IPS DF 19.7 (cell line): ENCODE data around the gene LLGL1.

Source experiments
- DNase-seq: peaks from one replicate; pipeline ENCODE4 v3.0.0-alpha.2; 2013; ENCODE audit warnings: low read depth, low spot score

The LLGL1 gene

DNA sequence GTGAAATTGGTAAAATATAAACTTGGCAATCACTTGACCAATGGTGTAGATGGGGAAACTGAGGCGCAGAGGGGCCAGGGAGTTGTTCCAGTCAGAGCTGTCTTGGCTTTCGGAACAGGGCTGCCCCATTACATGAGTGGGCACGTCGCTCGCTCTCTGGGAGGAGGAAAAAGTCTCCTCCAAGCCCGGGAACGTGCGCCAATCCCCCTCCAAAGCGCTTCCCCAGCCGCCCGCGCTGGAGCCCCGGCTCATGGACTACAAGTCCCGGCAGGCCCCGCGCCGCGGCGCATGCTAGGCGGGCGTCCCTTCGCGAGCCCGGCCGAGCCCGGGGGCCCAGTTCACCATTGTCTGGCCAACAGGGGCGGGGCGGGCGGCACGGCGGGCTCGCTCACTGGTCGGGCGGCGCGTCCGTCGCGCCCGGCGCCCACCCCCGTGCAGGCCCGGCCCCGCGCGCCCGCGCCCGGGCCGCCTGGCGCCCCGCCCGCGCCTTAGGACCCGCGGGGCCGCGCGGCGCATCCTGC lies at the start of gene LLGL1:
TSS of gene LLGL1 (plus strand) at position 515 of the 521 bp plus-strand sequence. CDS start 48 bp downstream, outside the sequence.
- DNase-seq = no peak

DNA sequence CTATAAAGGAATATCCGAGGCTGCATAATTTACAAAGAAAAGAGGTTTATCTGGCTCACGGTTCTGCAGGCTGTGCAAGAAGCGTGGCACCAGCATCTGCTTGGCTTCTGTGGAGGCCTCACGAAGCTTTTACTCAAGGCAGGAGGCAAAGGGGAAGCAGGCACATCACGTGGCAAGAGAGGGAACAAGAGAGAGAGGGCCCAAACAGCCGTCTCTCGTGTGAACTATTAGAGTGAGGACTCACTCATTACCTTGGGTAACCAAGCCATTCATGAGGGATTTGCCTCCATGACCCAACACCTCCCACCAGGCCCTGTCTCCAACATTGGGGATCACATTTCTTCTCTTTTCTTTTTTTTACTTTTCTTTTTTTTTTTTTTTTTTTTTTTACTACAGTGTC lies 49.3 kb upstream of the LLGL1 start:
- no peak for DNase-seq

DNA sequence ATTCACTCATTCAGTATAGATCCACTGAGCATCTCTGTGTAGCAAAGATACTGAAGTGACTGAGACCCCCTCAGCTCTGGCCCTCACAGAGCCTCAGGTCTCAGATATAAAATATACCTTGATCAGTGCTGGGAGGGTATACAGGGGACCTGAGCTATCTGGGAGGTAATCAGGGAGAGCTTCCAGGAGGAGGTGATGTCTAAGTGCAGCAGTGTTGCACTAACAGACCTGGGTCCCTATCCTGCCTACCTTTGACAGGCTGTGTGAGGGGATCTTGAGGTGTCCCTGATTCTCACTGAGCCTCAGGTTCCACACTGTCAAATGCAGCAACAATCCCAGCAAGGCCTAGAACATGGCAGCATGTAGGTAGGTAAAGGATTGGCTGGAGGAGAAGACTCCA lies 48.3 kb upstream of the LLGL1 start:
- DNase-seq = no peak

DNA sequence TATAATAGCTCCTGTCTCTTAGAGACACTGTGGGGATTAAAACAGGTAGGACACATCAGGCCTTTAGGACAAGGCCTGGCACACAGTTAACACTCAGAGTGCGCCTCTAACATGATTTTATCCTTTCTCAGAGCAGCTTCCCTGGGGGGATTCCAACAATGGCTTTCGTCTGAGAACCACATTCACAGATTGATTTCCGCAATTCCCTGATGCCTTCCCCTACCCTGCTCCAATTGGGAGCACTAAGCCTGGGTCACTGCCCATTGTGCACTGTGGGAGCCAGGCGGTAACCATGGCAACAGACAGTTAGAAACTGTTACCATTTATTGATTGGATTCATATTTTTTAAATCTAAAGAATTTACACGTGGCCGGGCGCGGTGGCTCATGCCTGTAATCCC lies 47.7 kb upstream of the LLGL1 start:
- no peak for DNase-seq

DNA sequence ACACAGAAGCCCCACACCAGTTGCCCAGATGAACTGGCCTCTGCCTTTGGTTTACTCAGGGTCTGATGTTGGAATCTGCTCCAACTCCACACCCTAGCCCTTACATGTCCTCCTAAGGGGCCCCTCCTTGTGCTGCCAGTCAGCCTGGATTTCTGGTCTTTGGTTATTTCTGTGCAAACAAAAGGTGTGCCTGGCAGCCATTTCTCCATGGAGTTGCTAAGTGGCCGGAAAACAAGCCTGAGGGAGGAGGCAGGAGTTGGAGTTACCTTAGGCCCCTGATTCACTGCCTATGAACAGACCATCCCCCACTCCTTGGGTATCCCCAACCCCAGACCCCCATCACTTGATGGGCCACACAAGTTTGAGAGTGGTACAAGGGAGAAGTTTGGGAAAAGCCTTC lies 46.2 kb upstream of the LLGL1 start:
- DNase-seq = no peak

DNA sequence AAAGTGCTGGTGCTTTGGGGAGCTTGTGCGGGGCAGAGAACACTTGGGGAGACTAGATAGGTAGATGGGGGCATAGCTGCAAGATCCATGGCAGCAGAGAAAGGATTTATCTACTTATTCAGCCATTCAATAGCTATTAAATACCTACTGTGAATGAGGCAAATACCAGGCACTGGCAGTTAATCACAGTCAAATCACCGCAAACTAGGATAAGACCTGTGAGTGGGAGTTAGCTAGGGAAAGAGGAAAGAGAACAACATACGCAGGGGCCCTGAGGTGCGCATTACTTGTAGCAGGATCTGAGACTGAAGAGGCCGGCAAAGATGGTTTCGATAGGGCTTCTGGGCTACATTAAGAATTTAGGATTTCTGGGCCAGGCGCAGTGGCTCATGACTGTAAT lies 45.6 kb upstream of the LLGL1 start:
- DNase-seq = no peak

DNA sequence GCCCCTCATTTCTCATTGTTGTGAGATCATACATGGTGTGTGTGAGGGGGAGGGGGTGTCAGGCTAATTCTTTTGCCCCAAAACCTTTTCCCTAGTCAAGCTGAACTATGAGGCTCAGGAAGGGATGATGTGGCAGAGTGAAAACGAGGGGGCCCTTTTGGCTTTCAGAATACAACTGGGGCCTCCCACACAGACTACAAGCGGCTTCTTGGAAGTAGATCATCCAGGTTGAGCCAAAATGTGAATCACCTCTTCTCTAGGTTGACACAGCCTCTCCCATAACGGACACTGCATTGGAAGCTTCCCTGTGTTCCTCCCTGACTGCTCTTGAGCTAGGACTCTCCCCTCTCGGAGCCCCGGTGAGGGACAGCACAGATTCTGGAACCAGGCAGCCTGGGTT lies 44.1 kb upstream of the LLGL1 start:
- DNase-seq = no peak

DNA sequence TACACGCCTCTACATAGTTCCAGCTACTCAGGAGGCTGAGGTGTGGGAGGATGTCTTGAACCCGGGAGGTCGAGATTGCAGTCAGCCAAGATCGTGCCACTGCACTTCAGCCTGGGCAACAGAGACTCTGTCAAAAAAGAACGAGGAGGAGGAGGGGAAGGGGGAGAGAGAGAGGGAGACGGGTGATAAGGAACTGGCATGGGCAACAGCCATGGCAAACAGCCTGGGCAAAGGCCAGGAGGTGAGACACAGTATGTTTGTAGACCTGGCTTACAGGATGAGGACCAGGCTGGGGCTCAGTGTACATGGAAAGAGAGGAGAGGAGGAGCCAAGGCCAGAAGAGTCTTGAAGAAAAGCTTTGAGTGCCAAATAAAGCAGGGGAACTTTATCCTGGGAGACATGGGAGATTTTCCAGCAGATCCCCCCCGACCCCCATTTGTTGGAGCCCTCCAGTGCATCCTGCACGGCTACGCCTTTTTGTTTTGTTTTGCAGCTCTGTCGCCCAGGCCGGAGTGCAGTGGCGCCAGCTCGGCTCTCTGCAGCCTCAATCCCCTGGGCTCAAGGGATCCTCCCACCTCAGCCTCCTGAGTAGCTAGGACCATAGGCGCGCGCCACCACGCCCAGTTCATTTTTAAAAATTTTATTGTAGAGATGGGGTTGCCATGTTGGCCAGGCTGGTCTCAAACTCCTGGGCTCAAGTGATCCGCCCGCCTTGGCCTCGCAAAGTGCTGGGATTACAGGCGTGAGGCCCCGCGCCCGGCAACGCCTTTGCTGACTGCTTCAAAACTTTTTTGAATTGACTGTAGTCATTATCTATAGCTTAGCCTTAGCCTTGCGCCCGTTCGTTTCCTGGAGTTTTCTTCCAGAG lies 43.1 kb upstream of the LLGL1 start:
- DNase-seq = no peak

DNA sequence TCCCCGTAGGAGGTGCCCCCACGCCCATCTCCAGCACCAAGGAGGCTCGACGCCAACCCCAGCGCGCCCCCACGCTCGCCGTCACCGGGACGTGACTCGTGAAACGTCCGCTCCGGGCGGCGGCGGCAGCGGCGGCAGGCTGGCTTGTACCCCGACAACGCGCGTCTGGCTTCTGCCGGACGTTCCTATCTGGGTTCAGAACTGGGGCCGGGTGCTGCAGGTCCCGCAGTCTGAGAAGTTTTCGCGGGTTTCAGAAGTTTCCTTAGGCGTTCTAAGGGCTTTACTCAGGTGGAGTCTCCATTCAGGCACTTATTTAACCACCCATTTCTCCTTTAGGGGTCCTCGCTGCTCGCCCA lies 42.5 kb upstream of the LLGL1 start:
- no peak for DNase-seq

DNA sequence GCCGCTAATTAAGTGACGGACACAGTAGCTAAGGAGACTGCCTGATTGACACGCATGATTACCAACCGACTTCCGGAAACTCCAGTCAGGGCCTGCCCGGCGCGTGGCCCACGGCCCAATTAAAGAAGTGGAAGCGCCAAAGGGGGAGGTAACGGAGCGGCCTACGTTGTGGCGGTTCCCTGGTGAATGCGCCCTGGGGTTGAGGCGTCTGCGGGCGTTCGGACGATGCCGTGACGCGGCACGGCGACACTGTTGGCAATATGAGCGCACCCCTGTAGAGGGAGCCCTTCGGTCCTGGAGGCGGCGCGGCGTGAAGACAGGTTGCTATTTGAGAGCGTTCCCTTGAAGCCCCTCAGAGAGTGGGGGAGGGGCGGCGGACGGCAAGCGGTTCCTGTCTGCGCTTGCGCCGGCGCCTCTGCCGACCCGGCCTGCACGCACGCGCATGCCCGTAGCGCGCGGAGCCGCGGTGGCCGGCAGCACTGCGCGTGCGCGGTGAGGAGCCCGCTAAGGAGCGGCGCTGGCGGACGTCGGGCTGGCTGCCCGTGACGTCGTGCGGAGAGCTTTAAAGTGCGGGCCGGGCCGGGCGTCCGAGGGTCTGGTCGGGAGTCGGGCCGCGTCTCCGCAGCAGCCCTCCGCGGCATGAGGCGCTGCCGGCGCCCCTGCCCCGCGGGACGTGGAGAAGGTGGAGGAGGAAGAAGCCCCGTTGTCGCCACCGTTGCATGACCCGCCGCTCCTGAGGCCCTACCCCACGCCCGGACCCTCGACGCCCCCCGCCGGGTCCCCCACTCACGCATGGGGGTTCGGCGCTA lies 41.9 kb upstream of the LLGL1 start, which contains the start of gene ALKBH5:
TSS of gene ALKBH5 (plus strand) at position 495 of the 809 bp plus-strand sequence. CDS start 416 bp downstream, outside the sequence.
- DNase-seq = peak; percentile 99

DNA sequence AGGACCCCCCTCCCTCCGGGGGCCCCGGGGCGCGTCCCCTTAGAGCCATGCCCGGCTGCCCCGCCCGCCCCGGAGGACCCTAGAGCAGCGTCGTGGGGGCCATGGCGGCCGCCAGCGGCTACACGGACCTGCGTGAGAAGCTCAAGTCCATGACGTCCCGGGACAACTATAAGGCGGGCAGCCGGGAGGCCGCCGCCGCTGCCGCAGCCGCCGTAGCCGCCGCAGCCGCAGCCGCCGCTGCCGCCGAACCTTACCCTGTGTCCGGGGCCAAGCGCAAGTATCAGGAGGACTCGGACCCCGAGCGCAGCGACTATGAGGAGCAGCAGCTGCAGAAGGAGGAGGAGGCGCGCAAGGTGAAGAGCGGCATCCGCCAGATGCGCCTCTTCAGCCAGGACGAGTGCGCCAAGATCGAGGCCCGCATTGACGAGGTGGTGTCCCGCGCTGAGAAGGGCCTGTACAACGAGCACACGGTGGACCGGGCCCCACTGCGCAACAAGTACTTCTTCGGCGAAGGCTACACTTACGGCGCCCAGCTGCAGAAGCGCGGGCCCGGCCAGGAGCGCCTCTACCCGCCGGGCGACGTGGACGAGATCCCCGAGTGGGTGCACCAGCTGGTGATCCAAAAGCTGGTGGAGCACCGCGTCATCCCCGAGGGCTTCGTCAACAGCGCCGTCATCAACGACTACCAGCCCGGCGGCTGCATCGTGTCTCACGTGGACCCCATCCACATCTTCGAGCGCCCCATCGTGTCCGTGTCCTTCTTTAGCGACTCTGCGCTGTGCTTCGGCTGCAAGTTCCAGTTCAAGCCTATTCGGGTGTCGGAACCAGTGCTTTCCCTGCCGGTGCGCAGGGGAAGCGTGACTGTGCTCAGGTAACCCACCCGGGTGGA lies 41.0 kb upstream of the LLGL1 start:
- DNase-seq = no peak

DNA sequence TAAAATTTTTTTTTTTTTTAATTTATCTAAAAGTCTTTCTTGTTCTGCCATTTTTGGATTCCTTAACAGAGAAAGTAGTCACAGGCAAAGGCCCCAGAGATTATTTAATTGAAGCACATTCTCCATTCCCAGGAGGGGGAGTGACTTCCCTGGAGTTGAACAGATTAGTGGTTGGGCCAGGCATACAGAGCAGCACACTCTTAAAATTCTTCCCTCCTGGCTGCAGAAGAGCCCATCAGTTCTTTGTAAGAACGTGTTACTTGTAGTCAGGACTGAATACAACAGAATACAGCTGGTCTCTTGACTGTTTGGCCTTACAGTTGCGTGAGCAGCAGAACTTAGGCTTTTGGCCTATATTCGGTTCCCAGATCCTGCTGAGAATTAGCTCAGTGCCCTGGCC lies 40.0 kb upstream of the LLGL1 start:
- no peak for DNase-seq

DNA sequence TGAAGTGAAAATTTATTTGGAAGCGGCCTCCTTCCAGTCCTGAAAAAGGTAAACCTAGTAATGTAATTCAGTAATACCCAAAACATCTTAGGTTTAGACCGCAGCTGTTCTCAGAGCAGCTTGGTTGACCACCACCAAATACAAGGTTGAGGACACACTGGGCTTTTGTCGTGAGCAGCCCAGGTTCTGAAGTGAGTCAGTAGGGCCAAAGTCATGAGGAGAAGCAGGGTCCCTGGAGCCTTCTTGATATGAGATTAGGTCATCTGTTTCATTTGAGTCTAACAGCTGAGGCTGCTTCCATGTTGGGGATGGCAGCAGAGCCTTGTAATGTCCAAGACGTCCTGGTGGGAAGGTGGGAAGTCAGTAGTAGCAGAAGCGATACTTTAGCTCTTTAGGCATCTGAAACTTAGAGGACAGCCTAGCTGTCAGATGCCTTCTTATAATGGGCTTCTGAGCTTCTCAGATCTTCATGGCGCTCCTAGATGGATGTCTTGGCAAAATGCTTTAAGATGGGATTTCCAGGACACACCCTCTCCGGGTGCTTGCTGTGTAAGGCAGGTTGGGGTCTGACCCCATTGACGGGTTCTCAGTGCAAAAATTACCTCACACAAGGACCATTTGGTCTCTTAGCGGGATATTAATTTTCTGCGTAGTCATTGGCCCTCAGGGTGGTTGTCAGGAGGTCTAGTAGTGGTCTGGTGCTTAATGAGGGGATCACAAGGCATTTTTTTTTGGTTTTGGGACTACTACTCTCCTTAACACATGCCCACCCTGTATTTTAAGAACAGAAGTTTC lies 39.4 kb upstream of the LLGL1 start:
- no peak for DNase-seq

DNA sequence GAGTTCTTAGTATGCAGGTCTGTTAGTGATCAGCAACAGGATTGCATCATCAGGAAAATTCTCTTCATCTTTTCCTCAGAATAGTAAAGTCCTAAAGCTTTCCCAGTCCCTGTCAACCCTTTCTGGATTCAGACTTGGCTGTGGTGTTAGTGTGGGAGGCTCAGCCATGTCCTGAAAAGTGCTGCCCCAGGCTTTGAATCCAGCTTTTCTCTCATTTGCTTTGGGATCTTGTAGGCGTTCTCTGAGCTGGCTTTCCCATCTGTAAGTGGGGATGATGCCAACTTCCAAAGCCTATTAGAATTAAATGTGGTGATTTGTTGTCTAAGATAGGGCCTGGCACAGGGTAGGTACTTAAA lies 38.8 kb upstream of the LLGL1 start:
- no peak for DNase-seq

DNA sequence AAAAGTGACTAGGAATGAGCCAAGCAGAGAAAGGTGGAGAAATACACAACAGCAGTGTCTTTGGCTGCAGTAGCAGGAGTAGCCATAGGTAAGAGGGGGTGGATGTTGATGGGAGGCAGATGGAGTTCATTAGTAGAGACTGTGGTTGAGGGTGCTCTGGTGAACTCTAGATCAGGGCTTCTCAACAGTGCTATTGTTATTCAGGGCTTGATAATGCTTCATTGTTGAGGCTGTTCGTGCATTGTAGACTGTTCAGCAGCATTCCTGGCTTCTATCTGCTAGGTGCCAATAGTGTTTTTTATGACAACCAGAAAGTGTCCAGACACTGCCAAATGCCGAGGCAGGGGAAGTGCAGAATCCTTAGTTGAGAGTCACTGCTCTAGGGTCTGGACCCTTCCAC lies 38.2 kb upstream of the LLGL1 start:
- DNase-seq = no peak

DNA sequence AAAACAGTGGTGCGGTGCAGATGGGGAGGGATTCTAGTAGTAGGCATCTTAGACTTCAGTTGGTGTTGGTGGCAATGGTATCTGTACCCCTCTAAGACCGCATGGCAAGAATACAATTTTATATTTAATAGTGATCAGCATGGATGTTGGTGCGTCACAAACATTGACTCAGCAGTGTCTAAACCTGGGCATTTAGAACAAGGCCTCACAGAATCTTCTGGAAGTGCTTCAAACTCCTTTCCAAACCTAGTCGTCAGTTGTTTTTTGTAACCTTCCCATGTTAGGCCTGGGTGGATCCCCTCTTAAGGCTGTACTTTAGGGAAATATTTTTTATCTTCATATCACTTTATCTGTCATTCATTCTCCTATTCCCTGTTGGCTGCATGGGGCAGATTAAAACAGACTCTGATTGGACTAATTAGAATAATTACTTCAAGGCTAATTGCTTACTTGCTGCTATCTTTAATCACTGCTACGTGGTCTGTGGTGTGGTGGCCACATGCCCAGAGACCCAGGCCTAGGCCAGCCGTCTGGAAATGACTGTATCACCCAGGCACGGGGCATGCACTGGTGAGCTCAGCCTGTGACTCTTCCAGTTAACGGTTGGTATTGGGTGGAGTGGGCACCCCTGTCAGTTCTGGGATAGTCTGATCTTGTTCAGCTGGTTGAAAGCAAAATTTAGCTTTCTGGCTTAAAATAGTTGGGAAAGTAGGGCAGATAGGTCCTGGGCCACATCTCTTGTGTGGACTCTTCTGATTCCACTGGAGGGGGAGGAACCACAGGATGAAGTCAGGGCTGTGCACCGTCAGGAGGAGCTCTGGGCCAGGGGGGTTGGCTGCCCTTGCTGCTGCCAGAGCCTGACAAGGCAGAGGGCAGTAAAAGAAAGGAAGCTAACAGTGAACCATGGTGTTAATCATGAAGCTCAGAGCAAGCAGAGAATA lies 37.3 kb upstream of the LLGL1 start:
- DNase-seq = no peak

DNA sequence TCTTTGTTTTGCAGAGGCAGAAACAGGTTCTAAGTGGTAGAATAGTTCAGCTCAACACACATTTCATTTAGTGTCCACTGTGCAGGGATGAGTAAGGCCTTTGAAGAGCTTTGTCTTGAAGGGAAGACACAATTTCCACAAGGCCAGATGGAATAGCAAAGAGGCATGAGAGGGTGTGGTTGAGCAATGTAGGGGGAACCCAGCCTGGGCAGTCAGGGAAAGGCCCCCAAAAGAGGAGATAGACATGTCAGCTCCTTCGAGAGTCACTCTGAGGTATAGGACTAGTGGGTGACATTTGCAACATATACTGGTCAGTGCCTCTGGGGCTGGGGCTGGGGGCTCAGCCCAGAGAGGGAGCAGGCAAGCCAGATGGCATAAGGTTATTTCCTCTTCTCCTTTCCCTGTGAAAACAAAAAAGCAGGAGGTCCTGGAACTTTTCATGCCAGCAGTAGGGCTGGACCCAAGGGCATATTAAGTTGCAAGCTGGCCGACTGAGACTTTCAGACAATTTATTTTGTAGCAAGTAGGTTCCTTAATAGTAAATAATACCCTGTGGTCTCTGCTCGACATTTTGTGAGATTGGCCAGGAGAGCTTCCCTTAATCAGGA lies 34.7 kb upstream of the LLGL1 start:
- no peak for DNase-seq

DNA sequence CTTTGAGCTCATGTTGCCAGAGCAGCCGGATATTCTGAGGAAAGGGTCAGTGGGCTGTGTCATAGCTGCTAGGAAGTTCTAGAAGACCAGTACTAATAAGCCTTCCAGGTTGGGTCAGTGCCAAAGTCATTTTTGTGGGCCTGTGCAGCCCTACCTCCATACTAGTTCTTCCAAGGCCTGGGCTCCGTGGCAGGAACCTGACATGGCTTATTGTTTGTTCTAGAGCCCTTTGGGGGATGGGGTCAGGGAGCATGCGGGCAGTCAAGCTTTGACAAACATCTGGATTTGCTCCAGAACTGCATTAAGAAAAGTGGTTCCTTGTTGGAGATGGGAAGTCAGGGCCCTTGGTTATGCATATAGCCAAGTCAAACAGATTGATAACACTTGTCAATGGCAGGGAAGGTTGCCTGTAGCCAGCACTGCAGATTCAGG lies 34.2 kb upstream of the LLGL1 start:
- no peak for DNase-seq

DNA sequence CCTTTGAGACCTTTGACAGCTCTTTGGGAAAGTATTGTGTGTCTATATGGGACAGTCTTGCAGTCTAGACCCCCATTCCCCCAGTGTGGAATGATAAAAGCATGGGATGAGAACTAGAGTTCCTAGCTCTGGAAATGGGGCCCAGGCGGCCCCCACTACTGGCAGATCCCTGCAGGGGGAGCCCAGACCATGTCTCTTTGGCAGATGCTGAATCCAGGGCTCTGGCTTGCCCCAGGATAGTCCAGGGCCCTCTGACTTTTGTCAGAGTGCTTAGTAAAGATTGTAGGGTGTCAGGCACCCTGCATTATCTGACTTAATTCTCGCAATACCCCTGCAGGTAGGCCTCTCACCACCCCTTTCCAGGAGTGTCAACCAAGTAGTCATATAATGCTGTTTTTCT lies 33.5 kb upstream of the LLGL1 start:
- no peak for DNase-seq
